Stimulated activated naive CD8-positive, alpha-beta T cell treated with anti-CD3 and anti-CD28 coated beads, Interleukin-15, amount 100 ng/mL, for 72 hours (primary cell): Measurements from ENCODE around the gene ASAP2.
A peak's percentile ranks its signal among the peaks of the same experiment; 100 is the strongest.

Experiments
- ATAC-seq: fragments of 150-1000 bp; cut with Tn5 transposase; 2 replicates; pipeline ENCODE4 v1.10.0; 2021; ENCODE audit warnings: mild to moderate bottlenecking, moderate library complexity
- DNase-seq, 2 donors: peaks; one replicate each; pipeline ENCODE4 v3.0.0; 2021 to 2022
- H3K27ac Mint-ChIP-seq, 2 donors: one replicate each; pipeline ENCODE4 v1.8.0; 2022; ENCODE audit warnings: mild to moderate bottlenecking in 2 of 2, mixed read lengths in 2 of 2, moderate library complexity in 2 of 2
- H3K27me3 Mint-ChIP-seq: one replicate; pipeline ENCODE4 v1.8.0; 2022; ENCODE audit warnings: mixed read lengths
- H3K4me1 Mint-ChIP-seq: one replicate; pipeline ENCODE4 v1.8.0; 2022; ENCODE audit warnings: mild to moderate bottlenecking, mixed read lengths
- H3K4me3 Mint-ChIP-seq, 2 donors: one replicate each; pipeline ENCODE4 v1.8.0; 2022; ENCODE audit warnings: mild to moderate bottlenecking in 2 of 2, mixed read lengths in 2 of 2, moderate library complexity in 1 of 2
- H3K9me3 Mint-ChIP-seq, 2 donors: one replicate each; pipeline ENCODE4 v1.8.0; 2022; ENCODE audit warnings: mixed read lengths in 2 of 2

ASAP2 gene

DNA sequence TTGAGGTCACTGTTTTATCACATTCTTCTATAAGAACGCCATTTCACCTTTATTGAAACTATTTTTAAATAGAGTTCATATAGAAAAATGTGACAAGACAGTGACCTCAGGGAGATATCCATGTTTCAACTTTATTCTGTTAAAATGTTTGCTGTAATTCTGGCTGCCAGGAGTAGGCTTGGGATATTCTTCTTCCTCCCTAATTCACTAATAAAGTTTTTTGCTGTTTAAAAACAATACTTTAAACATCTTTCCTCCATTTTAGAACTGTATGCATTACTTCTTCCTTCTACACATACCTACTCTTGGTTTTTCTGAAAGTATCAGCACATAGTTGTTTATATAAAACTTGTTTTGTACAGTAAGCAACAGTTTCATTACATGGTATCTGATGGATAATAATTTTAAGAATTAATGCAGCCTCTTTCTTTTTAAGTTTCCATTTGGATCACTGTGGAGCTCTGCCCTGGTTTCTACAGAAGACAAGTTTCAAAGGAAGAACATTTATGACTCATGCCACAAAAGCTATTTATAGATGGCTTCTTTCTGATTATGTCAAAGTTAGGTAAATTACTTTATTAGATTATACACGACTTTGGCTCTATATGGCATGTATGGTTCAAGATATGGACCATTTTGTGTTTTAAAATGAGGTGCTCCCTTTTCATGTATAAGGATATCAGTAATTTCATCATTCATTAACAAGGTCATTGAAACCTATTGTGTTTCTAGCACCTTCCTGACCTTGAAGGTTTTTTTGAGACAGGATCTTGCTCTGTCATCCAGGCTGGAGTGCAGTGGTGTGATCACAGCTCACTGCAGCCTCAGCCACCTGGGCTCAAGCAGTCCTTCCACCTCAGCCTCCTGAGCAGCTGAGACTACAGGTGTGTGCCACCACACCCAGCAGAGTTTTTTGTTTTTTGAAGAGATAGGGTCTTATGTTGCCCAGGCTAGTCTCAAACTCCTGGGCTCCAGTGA, 224.0 kb downstream of the ASAP2 start:
- DNase-seq (no peak), ATAC-seq (no peak)
- H3K27me3 Mint-ChIP-seq: no peaks in the 10 kb centered on the region
- no peaks in the 10 kb centered on the region for H3K9me3 Mint-ChIP-seq
- H3K27ac Mint-ChIP-seq: no peak overlapping the region
- peaks cover 15% of the 10 kb centered on the region for H3K4me1 Mint-ChIP-seq
- H3K4me3 Mint-ChIP-seq: no peak overlapping the region

DNA sequence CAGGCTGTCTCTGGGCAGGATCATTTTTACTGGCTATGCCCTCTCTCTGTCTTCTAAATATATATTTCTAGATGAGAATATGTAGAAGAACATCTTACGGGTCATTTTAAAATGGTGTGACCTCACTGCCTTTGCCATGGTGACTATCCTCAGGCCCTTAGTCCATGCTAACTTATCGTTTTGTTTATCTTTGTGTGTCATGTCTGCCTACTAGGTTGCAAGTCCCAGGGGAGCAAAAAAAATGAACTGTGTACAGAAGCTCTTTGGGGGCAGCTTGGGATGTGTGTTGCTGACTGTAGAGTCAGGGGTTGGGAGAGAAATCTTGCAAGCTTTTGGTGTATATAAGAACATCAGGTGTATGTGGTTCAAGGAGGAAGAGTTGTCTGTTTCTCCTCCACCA, 227.9 kb downstream of the ASAP2 start:
- ATAC-seq: no peak
- H3K27ac Mint-ChIP-seq: no peak overlapping the region
- DNase-seq: no peak
- no peaks in the 10 kb centered on the region for H3K27me3 Mint-ChIP-seq
- no peaks in the 10 kb centered on the region for H3K9me3 Mint-ChIP-seq
- H3K4me1 Mint-ChIP-seq: peaks cover 15% of the 10 kb centered on the region
- H3K4me3 Mint-ChIP-seq: no peak overlapping the region

DNA sequence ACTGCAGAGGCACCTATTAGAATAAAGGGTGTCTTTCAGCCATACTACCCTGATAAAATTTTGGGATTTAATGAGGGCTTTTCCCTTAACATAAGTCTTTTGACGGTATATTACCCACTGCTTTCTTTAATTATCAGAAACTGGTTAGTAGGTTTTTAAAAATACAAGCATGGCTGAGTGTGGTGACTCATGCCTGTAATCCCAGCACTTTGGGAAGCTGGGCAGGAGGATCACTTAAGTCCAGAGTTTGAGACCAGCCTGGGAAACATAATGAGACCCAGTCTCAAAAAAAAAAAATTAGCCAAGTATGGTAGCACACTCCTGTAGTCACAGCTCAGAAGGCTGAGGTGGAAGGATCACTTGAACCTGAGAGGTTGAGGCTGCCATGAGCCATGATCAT, 232.9 kb downstream of the ASAP2 start:
- Mint-ChIP-seq H3K4me1 (no peaks in the 10 kb centered on the region), H3K27ac (no peak overlapping the region), H3K9me3 (no peaks in the 10 kb centered on the region), H3K27me3 (no peaks in the 10 kb centered on the region), H3K4me3 (no peak overlapping the region)
- no peak for ATAC-seq
- DNase-seq: no peak

DNA sequence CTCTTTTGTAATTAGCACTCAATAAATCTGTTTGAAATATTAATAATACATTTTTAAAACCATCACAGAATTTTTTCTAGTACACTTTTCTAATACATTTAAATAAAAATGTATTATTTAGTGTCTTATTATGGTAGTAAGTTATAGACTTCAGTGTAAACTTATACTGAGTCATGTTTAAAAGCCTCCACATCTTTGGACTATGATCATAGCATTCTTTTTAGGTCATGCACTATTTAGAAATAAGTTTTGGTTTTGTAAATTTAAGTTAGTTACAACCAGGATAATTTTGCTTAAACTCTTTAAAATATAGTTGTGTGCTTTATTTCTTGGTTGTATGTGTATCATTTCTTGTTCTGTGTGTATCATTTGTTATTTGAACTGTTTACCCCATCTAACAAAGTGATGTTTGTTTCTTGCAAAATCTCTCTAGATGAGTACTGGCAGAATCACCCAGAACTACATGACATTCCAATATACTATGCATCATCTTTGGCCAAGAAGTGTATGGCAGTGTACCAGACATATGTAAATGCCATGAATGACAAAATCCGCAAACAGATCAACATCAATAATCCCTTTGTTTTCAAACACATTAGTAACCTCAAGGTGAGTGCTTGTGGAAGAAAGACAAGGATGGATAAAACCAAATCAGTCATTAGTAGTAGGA, 233.6 kb downstream of the ASAP2 start:
- Mint-ChIP-seq H3K4me3 (no peak overlapping the region), H3K4me1 (no peaks in the 10 kb centered on the region), H3K9me3 (no peaks in the 10 kb centered on the region), H3K27ac (no peak overlapping the region), H3K27me3 (no peaks in the 10 kb centered on the region)
- no peak for DNase-seq
- ATAC-seq: no peak

DNA sequence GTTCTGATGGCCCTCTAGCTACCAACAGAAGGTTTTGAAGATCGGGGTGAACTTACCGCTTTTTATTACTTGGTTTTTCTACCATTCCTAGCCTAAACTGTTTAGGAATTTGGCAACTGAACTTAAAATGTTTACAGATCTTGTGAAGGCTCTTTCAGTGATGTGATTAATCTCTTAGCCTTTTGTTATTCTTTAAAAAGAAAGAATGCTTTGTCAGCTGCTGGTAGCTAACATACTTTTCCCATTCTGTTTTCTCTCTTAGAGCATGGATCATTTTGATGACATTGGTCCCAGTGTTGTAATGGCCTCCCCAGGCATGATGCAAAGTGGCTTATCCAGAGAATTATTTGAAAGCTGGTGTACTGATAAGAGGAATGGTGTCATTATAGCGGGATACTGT, 234.9 kb downstream of the ASAP2 start:
- no peaks in the 10 kb centered on the region for H3K4me1 Mint-ChIP-seq

DNA sequence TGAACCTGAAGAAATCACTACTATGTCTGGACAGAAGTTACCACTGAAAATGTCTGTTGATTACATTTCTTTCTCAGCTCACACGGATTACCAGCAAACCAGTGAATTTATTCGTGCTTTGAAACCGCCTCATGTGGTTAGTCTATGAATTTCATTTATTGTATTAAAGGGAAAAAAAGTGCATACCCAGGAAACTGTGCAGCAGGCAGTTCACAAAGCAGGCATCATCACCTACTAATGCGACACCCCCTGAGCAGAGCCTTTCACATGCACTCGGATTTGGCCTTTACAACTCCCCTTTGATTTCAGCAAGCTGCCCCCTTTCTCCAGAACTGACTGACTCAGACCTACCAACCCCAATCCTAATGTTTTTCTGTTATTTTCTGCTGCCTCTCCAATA, 236.9 kb downstream of the ASAP2 start:
- no peak for DNase-seq
- H3K27ac Mint-ChIP-seq: no peak overlapping the region
- no peaks in the 10 kb centered on the region for H3K9me3 Mint-ChIP-seq
- H3K4me3 Mint-ChIP-seq: no peak overlapping the region
- H3K27me3 Mint-ChIP-seq: no peaks in the 10 kb centered on the region
- no peaks in the 10 kb centered on the region for H3K4me1 Mint-ChIP-seq
- no peak for ATAC-seq

More for the DNA sequence above, 234.9 kb downstream of the ASAP2 start:
- Mint-ChIP-seq H3K27me3 (no peaks in the 10 kb centered on the region), H3K9me3 (no peaks in the 10 kb centered on the region), H3K4me3 (no peak overlapping the region), H3K27ac (no peak overlapping the region)
- DNase-seq: no peak
- no peak for ATAC-seq

DNA sequence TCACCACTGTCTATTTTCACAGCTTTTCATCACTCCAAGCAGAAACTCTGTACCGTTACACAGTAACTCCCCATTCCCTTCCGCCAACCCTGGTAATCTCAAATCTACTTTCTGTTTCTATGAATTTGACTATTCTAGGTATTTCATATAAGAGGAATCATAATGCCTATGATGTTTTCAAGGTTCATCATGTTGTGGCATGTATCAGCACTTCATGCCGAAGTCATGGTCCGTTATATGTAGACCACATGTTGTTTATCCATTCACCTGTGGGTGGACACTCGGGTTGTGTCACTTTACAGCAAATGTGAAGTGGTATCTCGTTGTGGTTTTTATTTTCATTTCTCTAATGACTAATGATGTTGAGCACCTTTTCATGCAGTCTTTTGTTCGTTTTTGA, 238.5 kb downstream of the ASAP2 start:
- H3K27me3 Mint-ChIP-seq: no peaks in the 10 kb centered on the region
- no peak overlapping the region for H3K4me3 Mint-ChIP-seq
- no peaks in the 10 kb centered on the region for H3K4me1 Mint-ChIP-seq
- no peaks in the 10 kb centered on the region for H3K9me3 Mint-ChIP-seq
- no peak for DNase-seq
- H3K27ac Mint-ChIP-seq: no peak overlapping the region
- ATAC-seq: peak; percentile 62

DNA sequence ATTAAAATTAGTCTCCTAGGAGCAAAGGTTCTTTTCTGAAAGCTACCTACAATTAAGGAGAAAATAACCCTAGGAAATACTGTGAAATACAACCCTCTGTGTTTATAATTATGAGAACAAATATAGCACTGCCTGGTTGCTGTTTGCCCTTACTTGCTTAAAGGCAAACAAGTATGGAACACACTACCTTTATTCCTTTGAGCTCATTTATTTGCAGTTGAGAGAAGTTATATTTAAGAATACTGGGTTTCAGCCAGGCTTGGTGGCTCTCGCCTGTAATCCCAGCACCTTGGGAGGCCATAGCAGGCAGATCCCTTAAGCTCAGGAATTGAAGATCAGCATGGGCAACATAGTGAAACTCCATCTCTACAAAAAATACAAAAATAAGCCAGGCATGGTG, 244.6 kb downstream of the ASAP2 start:
- DNase-seq (no peak), ATAC-seq (no peak)
- no peaks in the 10 kb centered on the region for H3K4me1 Mint-ChIP-seq
- H3K9me3 Mint-ChIP-seq: no peaks in the 10 kb centered on the region
- no peak overlapping the region for H3K4me3 Mint-ChIP-seq
- no peak overlapping the region for H3K27ac Mint-ChIP-seq
- no peaks in the 10 kb centered on the region for H3K27me3 Mint-ChIP-seq
